ENCODE data around the gene GGCT.

- no peak for TF ChIP-seq CTCF (IDR thresholded peaks at IDR 0.05)
- TF ChIP-seq POLR2AphosphoS5 (IDR thresholded peaks at IDR 0.05), result no peak
These were observed 40.4 kb downstream of the GGCT start for GRCh38 chr7:30464231-30464671.
